Measurements from ENCODE around the gene GHRH. TPM values are rescaled to one million over a fixed set of nuclear protein-coding genes. Genes with fewer than 3 reads are reported as not detected.

GHRH gene
- total RNA-seq, 1 experiment from 2014 or later: not detected

DNA sequence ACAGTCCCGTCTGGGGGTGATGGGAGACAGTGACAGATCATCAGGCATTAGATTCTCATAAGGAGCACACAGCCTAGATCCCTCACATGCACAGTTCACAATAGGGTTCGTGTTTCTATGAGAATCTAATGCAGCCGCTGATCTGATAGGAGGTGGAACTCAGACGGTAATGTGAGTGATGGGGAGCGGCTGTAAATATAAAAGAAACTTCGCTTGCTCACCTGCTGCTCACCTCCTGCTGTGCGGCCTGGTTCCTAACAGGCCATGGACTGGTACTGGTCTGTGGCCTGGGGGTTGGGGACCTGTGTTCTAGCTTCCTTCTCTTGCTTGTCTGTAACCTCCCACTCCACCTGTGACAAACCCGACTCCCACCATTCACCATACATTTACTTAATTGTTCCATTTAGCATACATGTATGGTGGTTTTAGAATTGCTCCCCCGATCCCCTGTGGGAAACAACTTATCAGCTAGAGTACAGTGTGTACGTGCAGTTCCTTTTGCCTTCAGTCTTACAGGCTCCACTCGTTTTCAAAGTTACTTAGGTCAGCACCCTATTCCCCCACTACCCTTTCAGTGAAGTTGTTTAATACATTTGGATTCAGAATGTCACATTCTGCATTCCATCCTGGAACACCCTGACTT lies 31.8 kb upstream of the GHRH start (continued):
- no peak for TF ChIP-seq YY1 (IDR thresholded peaks at IDR 0.05; ENCODE audit: extremely low read depth, insufficient replicate concordance, low read depth, low read length)

DNA sequence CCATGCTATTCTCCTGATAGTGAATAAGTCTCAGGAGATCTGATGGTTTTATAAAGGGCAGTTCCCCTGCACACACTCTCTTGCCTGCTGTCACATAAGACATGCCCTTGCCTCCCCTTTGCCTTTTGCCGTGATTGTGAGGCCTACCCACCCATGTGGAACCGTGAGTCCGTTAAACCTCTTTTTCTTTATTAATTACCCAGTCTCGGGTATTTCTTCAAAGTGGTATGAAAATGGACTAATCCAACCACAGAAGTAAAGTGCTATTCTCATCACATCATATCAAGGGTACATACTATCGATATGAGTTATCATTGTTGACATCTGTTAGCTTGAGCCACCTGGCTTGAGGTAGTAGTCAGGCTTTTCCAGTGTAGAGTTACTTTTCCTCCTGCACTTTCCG lies 30.1 kb upstream of the GHRH start:
- ATAC-seq: no peak
- ChIA-PET RAD21 (ENCODE audit: low non-redundant PET in 1 of 2, low total read pairs in 2 of 2, uncharacterized antibody in 2 of 2, unreplicated experiment in 2 of 2) (interaction anchor here in 1 of 2 experiments (0.6 kb wide), 1 partner anchor 73 kb away, joined by 6 read pairs; no protein-coding TSS in a partner anchor), CTCF (no interaction called here), POLR2A (no interaction called here)
- Histone ChIP-seq H3K79me2 (ENCODE audit: insufficient read depth, low read length) (peaks cover 71% of the 10 kb centered on the region), H3K4me3 (replicated peaks in 1 of 2; ENCODE audit: low read depth in 1 of 2, low read length in 2 of 2) (no peak overlapping the region), H3K4me2 (ENCODE audit: low read length) (peak overlapping the region; percentile 84), H3K4me1 (ENCODE audit: control insufficient read depth in 1 of 2, insufficient read depth in 2 of 2, low read length in 2 of 2) (peaks cover 37 to 65% of the 10 kb centered on the region in 2 experiments), H3K27ac (ENCODE audit: low read depth, low read length) (no peak overlapping the region), H3K9me3 (ENCODE audit: control insufficient read depth in 1 of 2, insufficient read depth in 1 of 2, low read depth in 1 of 2, low read length in 2 of 2) (no peaks in the 10 kb centered on the region), H3K27me3 (ENCODE audit: insufficient read depth, low read length) (no peaks in the 10 kb centered on the region), H4K20me1 (ENCODE audit: insufficient read depth) (no peaks in the 10 kb centered on the region), H2AFZ (ENCODE audit: low read depth, low read length, poor library complexity, severe bottlenecking) (no peak overlapping the region), H3K9me2 (ENCODE audit: insufficient read depth) (no peaks in the 10 kb centered on the region), H3K9ac (ENCODE audit: low read length) (peak overlapping the region; percentile 98), H3K36me3 (ENCODE audit: control insufficient read depth in 1 of 2, insufficient read depth in 2 of 2, low read length in 2 of 2) (peaks cover 0 to 15% of the 10 kb centered on the region in 2 experiments; a peak in 2 of 4 replicates)
- BruUV-seq (replicated peaks): no TSS peak
- no peak for DNase-seq (ENCODE audit: low read depth, low spot score)
- intact Hi-C loops (cut with micrococcal nuclease): loop anchor here (5.0 kb wide), 1 partner anchor 91 kb away; no protein-coding TSS in a partner anchor
- TF ChIP-seq ZNF274 (IDR thresholded peaks at IDR 0.05; ENCODE audit: low read depth, low read length) (no peak), CBX3 (IDR thresholded peaks at IDR 0.05; ENCODE audit: low read depth) (no peak), CTCF (IDR thresholded peaks at IDR 0.05 in 2 of 3, conservative IDR thresholded peaks at IDR 0.05 in 1 of 3; ENCODE audit: borderline replicate concordance in 1 of 3, insufficient read depth in 1 of 3, low read depth in 2 of 3, low read length in 2 of 3) (no peak), JUND (IDR thresholded peaks at IDR 0.05) (no peak), EZH2 (IDR thresholded peaks at IDR 0.05) (no peak), ZFX (IDR thresholded peaks at IDR 0.05) (no peak), POLR2A (IDR thresholded peaks at IDR 0.05; ENCODE audit: borderline replicate concordance, extremely low read depth, insufficient read depth, insufficient read length) (no peak), CEBPB (IDR thresholded peaks at IDR 0.05; ENCODE audit: low read depth) (no peak), POLR2AphosphoS5 (IDR thresholded peaks at IDR 0.05; ENCODE audit: low read depth, low read length) (no peak), FOSL1 (IDR thresholded peaks at IDR 0.05; ENCODE audit: low read depth) (no peak), SIN3A (IDR thresholded peaks at IDR 0.05; ENCODE audit: low read depth) (no peak), RAD21 (IDR thresholded peaks at IDR 0.05; ENCODE audit: low read depth) (no peak), SP1 (IDR thresholded peaks at IDR 0.05; ENCODE audit: low read depth) (no peak), EGR1 (IDR thresholded peaks at IDR 0.05; ENCODE audit: low read depth) (no peak), ZBTB33 (IDR thresholded peaks at IDR 0.05; ENCODE audit: extremely low read depth, insufficient replicate concordance, low read length) (no peak)
- TF ChIP-seq, protein P1, sequence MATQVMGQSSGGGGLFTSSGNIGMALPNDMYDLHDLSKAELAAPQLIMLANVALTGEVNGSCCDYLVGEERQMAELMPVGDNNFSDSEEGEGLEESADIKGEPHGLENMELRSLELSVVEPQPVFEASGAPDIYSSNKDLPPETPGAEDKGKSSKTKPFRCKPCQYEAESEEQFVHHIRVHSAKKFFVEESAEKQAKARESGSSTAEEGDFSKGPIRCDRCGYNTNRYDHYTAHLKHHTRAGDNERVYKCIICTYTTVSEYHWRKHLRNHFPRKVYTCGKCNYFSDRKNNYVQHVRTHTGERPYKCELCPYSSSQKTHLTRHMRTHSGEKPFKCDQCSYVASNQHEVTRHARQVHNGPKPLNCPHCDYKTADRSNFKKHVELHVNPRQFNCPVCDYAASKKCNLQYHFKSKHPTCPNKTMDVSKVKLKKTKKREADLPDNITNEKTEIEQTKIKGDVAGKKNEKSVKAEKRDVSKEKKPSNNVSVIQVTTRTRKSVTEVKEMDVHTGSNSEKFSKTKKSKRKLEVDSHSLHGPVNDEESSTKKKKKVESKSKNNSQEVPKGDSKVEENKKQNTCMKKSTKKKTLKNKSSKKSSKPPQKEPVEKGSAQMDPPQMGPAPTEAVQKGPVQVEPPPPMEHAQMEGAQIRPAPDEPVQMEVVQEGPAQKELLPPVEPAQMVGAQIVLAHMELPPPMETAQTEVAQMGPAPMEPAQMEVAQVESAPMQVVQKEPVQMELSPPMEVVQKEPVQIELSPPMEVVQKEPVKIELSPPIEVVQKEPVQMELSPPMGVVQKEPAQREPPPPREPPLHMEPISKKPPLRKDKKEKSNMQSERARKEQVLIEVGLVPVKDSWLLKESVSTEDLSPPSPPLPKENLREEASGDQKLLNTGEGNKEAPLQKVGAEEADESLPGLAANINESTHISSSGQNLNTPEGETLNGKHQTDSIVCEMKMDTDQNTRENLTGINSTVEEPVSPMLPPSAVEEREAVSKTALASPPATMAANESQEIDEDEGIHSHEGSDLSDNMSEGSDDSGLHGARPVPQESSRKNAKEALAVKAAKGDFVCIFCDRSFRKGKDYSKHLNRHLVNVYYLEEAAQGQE (IDR thresholded peaks at IDR 0.05; ENCODE audit: low read depth): no peak

Data from HCT116 (cell line).